ENCODE measurements around the gene PCBP4. TPM values are rescaled to one million over a fixed set of nuclear protein-coding genes. Genes with fewer than 3 reads are reported as not detected.
"Not testable (repeated sequence)": the region's sequence is repeated elsewhere in the genome, so short reads cannot be mapped to it uniquely, and the experiment has no call there.

PCBP4 gene
- total RNA-seq, 1 donor from 2014 or later = 73.0 TPM

GRCh38 chr3:51929420-51930003 is 37.7 kb downstream of the PCBP4 start:
- intact Hi-C loops (cut with micrococcal nuclease) = no loop called here
- H3K4me3 ChIP-seq = no peak overlapping the region
- DNase-seq = no peak
- H3K4me1 ChIP-seq = no peaks in the 10 kb centered on the region
- no peak overlapping the region for H3K27ac ChIP-seq (replicated peaks)
- peaks cover 21% of the 10 kb centered on the region for H3K36me3 ChIP-seq
- TF ChIP-seq CTCF (IDR thresholded peaks at IDR 0.05; ENCODE audit: borderline replicate concordance) = no peak
- H3K9me3 ChIP-seq (replicated peaks) = no peaks in the 10 kb centered on the region
- H3K27me3 ChIP-seq (ENCODE audit: low read depth) = no peaks in the 10 kb centered on the region

DNA sequence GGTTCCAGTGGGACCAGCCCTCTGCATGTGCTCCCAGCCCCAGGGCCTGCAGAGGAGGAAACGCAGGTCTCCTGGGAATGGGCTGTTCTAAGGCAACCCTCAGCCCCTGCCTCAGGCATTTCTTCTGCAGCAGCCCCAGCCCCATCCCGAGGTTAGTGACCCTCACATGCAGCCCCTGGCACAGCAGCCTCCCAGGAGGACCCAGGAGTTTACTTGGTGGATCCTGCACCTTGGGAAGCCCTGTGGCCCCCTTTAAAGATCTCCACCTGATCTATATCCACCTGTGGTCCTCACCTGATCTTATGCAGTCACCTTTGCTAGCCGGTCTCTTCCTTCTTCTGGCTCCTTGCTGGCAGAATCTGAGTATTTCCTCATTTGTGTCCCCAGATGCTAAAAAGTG is 38.3 kb downstream of the PCBP4 start:
- H3K9me3 ChIP-seq (replicated peaks); H3K27ac ChIP-seq (replicated peaks); H3K27me3 ChIP-seq (ENCODE audit: low read depth); H3K4me3 ChIP-seq; H3K4me1 ChIP-seq; intact Hi-C loops (cut with micrococcal nuclease); DNase-seq: not testable (repeated sequence)
- peaks cover 16% of the 10 kb centered on the region for H3K36me3 ChIP-seq

DNA sequence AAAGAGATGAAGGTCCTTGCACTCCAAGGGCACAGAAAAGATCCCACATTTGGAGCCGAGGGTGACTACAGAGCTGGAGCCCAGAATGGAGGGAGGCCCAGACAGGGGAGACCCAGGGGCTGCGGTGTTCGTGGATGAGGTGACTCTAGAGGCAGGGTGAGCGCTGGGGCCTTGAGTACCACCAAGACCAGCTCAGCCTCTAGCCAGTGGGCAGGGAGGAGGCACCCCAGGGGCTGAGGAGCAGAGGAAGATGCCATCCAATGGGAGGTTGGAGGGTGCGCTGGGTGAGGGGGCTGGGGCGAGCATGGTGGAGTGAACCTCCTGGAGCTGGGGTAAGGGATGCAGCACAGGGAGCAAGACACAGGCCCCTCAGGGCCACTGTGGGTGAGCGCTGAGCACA is 38.8 kb downstream of the PCBP4 start:
- TF ChIP-seq CTCF (IDR thresholded peaks at IDR 0.05; ENCODE audit: borderline replicate concordance) = no peak
- H3K9me3 ChIP-seq (replicated peaks) = no peaks in the 10 kb centered on the region
- no peak overlapping the region for H3K4me3 ChIP-seq
- H3K27ac ChIP-seq (replicated peaks) = no peak overlapping the region
- no peaks in the 10 kb centered on the region for H3K27me3 ChIP-seq (ENCODE audit: low read depth)
- intact Hi-C loops (cut with micrococcal nuclease) = no loop called here
- no peak for DNase-seq
- peaks cover 11% of the 10 kb centered on the region for H3K36me3 ChIP-seq
- no peaks in the 10 kb centered on the region for H3K4me1 ChIP-seq

- Histone ChIP-seq H3K9me3 (replicated peaks) (no peaks in the 10 kb centered on the region), H3K4me1 (no peaks in the 10 kb centered on the region), H3K27me3 (ENCODE audit: low read depth) (no peaks in the 10 kb centered on the region), H3K4me3 (no peak overlapping the region), H3K36me3 (no peaks in the 10 kb centered on the region), H3K27ac (replicated peaks) (no peak overlapping the region)
- no peak for DNase-seq
- TF ChIP-seq CTCF (IDR thresholded peaks at IDR 0.05; ENCODE audit: borderline replicate concordance) = no peak
- intact Hi-C loops (cut with micrococcal nuclease) = no loop called here
Measured at GRCh38 chr3:51927061-51927977, 39.9 kb downstream of the PCBP4 start.

GRCh38 chr3:51921081-51921578 is 46.1 kb downstream of the PCBP4 start:
- Histone ChIP-seq H3K27ac (replicated peaks) (no peak overlapping the region), H3K4me1 (no peaks in the 10 kb centered on the region), H3K27me3 (ENCODE audit: low read depth) (no peaks in the 10 kb centered on the region), H3K9me3 (replicated peaks) (no peaks in the 10 kb centered on the region), H3K36me3 (no peaks in the 10 kb centered on the region), H3K4me3 (no peak overlapping the region)
- DNase-seq = no peak
- intact Hi-C loops (cut with micrococcal nuclease) = no loop called here
- no peak for TF ChIP-seq CTCF (IDR thresholded peaks at IDR 0.05; ENCODE audit: borderline replicate concordance)

- Histone ChIP-seq H3K27me3 (ENCODE audit: low read depth) (no peaks in the 10 kb centered on the region), H3K36me3 (no peaks in the 10 kb centered on the region), H3K4me1 (no peaks in the 10 kb centered on the region), H3K27ac (replicated peaks) (no peak overlapping the region), H3K9me3 (replicated peaks) (no peaks in the 10 kb centered on the region), H3K4me3 (no peak overlapping the region)
- no peak for DNase-seq
- intact Hi-C loops (cut with micrococcal nuclease) = no loop called here
- no peak for TF ChIP-seq CTCF (IDR thresholded peaks at IDR 0.05; ENCODE audit: borderline replicate concordance)
Measured at GRCh38 chr3:51916418-51916817, 50.8 kb downstream of the PCBP4 start.
